Mesodermal cell (in vitro differentiated cells): ENCODE results near the gene TRERF1.
"Not testable (repeated sequence)": the region's sequence is repeated elsewhere in the genome, so short reads cannot be mapped to it uniquely, and the experiment has no call there.

Experiments used
- H3K27ac ChIP-seq: 2 replicates; pipeline ENCODE4 v1.7.0; 2013; ENCODE audit warnings: mild to moderate bottlenecking, low read depth, low read length, moderate library complexity; ENCODE audit not compliant: severe bottlenecking
- H3K36me3 ChIP-seq: 2 replicates; pipeline ENCODE4 v1.7.1; 2013; ENCODE audit warnings: mild to moderate bottlenecking, low read length, moderate library complexity; ENCODE audit not compliant: control insufficient read depth, insufficient read depth
- H3K4me1 ChIP-seq: one replicate; pipeline ENCODE4 v1.7.1; 2013; ENCODE audit warnings: mild to moderate bottlenecking, low read length; ENCODE audit not compliant: insufficient read depth, control insufficient read depth, poor library complexity, severe bottlenecking
- H3K4me3 ChIP-seq: 2 replicates; pipeline ENCODE4 v1.7.0; 2013; ENCODE audit warnings: low read length, control low read depth, mild to moderate bottlenecking; ENCODE audit not compliant: insufficient read depth, poor library complexity, severe bottlenecking; ENCODE audit errors: extremely low read depth
- H3K9me3 ChIP-seq: 2 replicates; pipeline ENCODE4 v1.7.1; 2013; ENCODE audit warnings: mild to moderate bottlenecking, low read length, moderate library complexity; ENCODE audit not compliant: control insufficient read depth
- WGBS, 2 experiments: methylation state at CpG; one replicate each; pipeline ENCODE4 v1.1.5; 2013; ENCODE audit warnings: missing lambda C conversion rate in 2 of 2; ENCODE audit not compliant: insufficient coverage in 2 of 2; 5-methylcytosine and 5-hydroxymethylcytosine counted together

Gene TRERF1

GRCh38 chr6:42336431-42336830, 115.3 kb downstream of the TRERF1 start:
- Histone ChIP-seq H3K9me3 (no peaks in the 10 kb centered on the region), H3K4me1 (peaks cover 11% of the 10 kb centered on the region), H3K27ac (no peak overlapping the region), H3K36me3 (no peaks in the 10 kb centered on the region), H3K4me3 (no peak overlapping the region)
- 98 to 100% methylated on average over 5 of the region's 5 CpGs for WGBS, 2 experiments

GRCh38 chr6:42335896-42336295, 115.8 kb downstream of the TRERF1 start:
- Histone ChIP-seq H3K4me1 (peaks cover 16% of the 10 kb centered on the region), H3K27ac (no peak overlapping the region), H3K36me3 (no peaks in the 10 kb centered on the region), H3K4me3 (no peak overlapping the region), H3K9me3 (no peaks in the 10 kb centered on the region)
- 86 to 96% methylated on average over 5 of the region's 5 CpGs for WGBS, 2 experiments

GRCh38 chr6:42334870-42335269, 116.9 kb downstream of the TRERF1 start:
- H3K4me3 ChIP-seq, result no peak overlapping the region
- H3K27ac ChIP-seq, result no peak overlapping the region
- H3K36me3 ChIP-seq, result no peaks in the 10 kb centered on the region
- WGBS, 2 experiments, result 82 to 100% methylated on average over 2 of the region's 2 CpGs
- H3K4me1 ChIP-seq, result peaks cover 16% of the 10 kb centered on the region
- H3K9me3 ChIP-seq, result no peaks in the 10 kb centered on the region

- H3K9me3 ChIP-seq, result no peaks in the 10 kb centered on the region
- no peaks in the 10 kb centered on the region for H3K36me3 ChIP-seq
- H3K27ac ChIP-seq, result no peak overlapping the region
- peaks cover 10% of the 10 kb centered on the region for H3K4me1 ChIP-seq
- H3K4me3 ChIP-seq, result no peak overlapping the region
- 97 to 100% methylated on average over 3 to 6 of the region's 6 CpGs for WGBS, 2 experiments
Observed at GRCh38 chr6:42333612-42334011, 118.1 kb downstream of the TRERF1 start.

- H3K9me3 ChIP-seq, result no peaks in the 10 kb centered on the region
- WGBS, 2 experiments, result 94% methylated on average over 2 of the region's 4 CpGs
- H3K4me3 ChIP-seq, result no peak overlapping the region
- no peaks in the 10 kb centered on the region for H3K36me3 ChIP-seq
- H3K4me1 ChIP-seq, result peaks cover 10% of the 10 kb centered on the region
- H3K27ac ChIP-seq, result no peak overlapping the region
Observed at GRCh38 chr6:42332916-42333315, 118.8 kb downstream of the TRERF1 start.

GRCh38 chr6:42331019-42331418, 120.7 kb downstream of the TRERF1 start:
- Histone ChIP-seq H3K4me1 (peaks cover 10% of the 10 kb centered on the region), H3K9me3 (no peaks in the 10 kb centered on the region), H3K36me3 (no peaks in the 10 kb centered on the region), H3K4me3 (no peak overlapping the region), H3K27ac (no peak overlapping the region)
- WGBS, 2 experiments, result 79 to 90% methylated on average over 2 of the region's 4 CpGs

GRCh38 chr6:42326248-42326647, 125.5 kb downstream of the TRERF1 start:
- WGBS, 2 experiments, result no CpG with 5 or more reads among the region's 2 CpGs
- H3K27ac ChIP-seq, result no peak overlapping the region
- peaks cover 4% of the 10 kb centered on the region for H3K4me1 ChIP-seq
- no peak overlapping the region for H3K4me3 ChIP-seq
- no peaks in the 10 kb centered on the region for H3K36me3 ChIP-seq
- no peaks in the 10 kb centered on the region for H3K9me3 ChIP-seq

- WGBS, 2 experiments, result 77 to 80% methylated on average over 1 to 4 of the region's 5 CpGs
Observed at GRCh38 chr6:42324656-42325324, 126.9 kb downstream of the TRERF1 start.

GRCh38 chr6:42322676-42323075, 129.1 kb downstream of the TRERF1 start:
- Histone ChIP-seq H3K27ac (no peak overlapping the region), H3K4me3 (no peak overlapping the region), H3K9me3 (no peaks in the 10 kb centered on the region), H3K36me3 (no peaks in the 10 kb centered on the region), H3K4me1 (peaks cover 13% of the 10 kb centered on the region)
- whole genome bisulfite sequencing, 2 experiments, result 48 to 92% methylated on average over 1 to 2 of the region's 2 CpGs

More at GRCh38 chr6:42324656-42325324, 126.9 kb downstream of the TRERF1 start:
- H3K4me1 ChIP-seq, H3K9me3 ChIP-seq, H3K36me3 ChIP-seq, H3K4me3 ChIP-seq, H3K27ac ChIP-seq: not testable (repeated sequence)

GRCh38 chr6:42321976-42322375, 129.8 kb downstream of the TRERF1 start:
- Histone ChIP-seq H3K27ac (no peak overlapping the region), H3K4me1 (peaks cover 18% of the 10 kb centered on the region), H3K9me3 (no peaks in the 10 kb centered on the region), H3K36me3 (no peaks in the 10 kb centered on the region), H3K4me3 (no peak overlapping the region)
- 90 to 100% methylated on average over 2 of the region's 2 CpGs for whole genome bisulfite sequencing, 2 experiments

GRCh38 chr6:42320762-42321161, 131.0 kb downstream of the TRERF1 start:
- WGBS, 2 experiments, result 95 to 96% methylated on average over 2 to 3 of the region's 5 CpGs
- Histone ChIP-seq H3K9me3 (no peaks in the 10 kb centered on the region), H3K36me3 (no peaks in the 10 kb centered on the region), H3K4me3 (no peak overlapping the region), H3K27ac (no peak overlapping the region), H3K4me1 (peaks cover 29% of the 10 kb centered on the region)
